Measurements from ENCODE around the gene LINC00237.

LINC00237 gene

GRCh38 chr20:21149344-21149743 is 43.2 kb upstream of the LINC00237 start:
- Histone ChIP-seq H3K4me2 (ENCODE audit: low read length) (no peak overlapping the region), H3K36me3 (replicated peaks; ENCODE audit: low read depth, low read length) (no peaks in the 10 kb centered on the region), H3K27me3 (ENCODE audit: low read depth, low read length) (no peaks in the 10 kb centered on the region), H3K9ac (ENCODE audit: low read length) (no peak overlapping the region), H3K4me1 (ENCODE audit: low read length) (no peaks in the 10 kb centered on the region), H3K9me3 (ENCODE audit: insufficient read depth, low read length) (no peaks in the 10 kb centered on the region), H4K20me1 (ENCODE audit: insufficient read depth, low read length) (no peaks in the 10 kb centered on the region), H3K4me3 (ENCODE audit: low read length) (no peak overlapping the region), H2AFZ (ENCODE audit: low read depth, low read length) (no peak overlapping the region), H3K27ac (ENCODE audit: low read length) (no peak overlapping the region), H3K79me2 (ENCODE audit: low read length) (no peaks in the 10 kb centered on the region)
- no peak for TF ChIP-seq EZH2phosphoT487 (IDR thresholded peaks at IDR 0.05; ENCODE audit: low read depth)
- TF ChIP-seq CTCF (IDR thresholded peaks at IDR 0.05; ENCODE audit: low read depth, low read length), result no peak

- Histone ChIP-seq H3K27me3 (ENCODE audit: low read depth, low read length) (no peaks in the 10 kb centered on the region), H3K9ac (ENCODE audit: low read length) (no peak overlapping the region), H2AFZ (ENCODE audit: low read depth, low read length) (no peak overlapping the region), H3K36me3 (replicated peaks; ENCODE audit: low read depth, low read length) (no peaks in the 10 kb centered on the region), H3K9me3 (ENCODE audit: insufficient read depth, low read length) (no peaks in the 10 kb centered on the region), H3K4me2 (ENCODE audit: low read length) (no peak overlapping the region), H3K4me3 (ENCODE audit: low read length) (no peak overlapping the region), H3K79me2 (ENCODE audit: low read length) (no peaks in the 10 kb centered on the region), H3K4me1 (ENCODE audit: low read length) (peaks cover 10% of the 10 kb centered on the region), H3K27ac (ENCODE audit: low read length) (no peak overlapping the region), H4K20me1 (ENCODE audit: insufficient read depth, low read length) (no peaks in the 10 kb centered on the region)
- TF ChIP-seq CTCF (IDR thresholded peaks at IDR 0.05; ENCODE audit: low read depth, low read length), result no peak
- TF ChIP-seq EZH2phosphoT487 (IDR thresholded peaks at IDR 0.05; ENCODE audit: low read depth), result no peak
Observed at GRCh38 chr20:21147593-21147992, 41.4 kb upstream of the LINC00237 start.

DNA sequence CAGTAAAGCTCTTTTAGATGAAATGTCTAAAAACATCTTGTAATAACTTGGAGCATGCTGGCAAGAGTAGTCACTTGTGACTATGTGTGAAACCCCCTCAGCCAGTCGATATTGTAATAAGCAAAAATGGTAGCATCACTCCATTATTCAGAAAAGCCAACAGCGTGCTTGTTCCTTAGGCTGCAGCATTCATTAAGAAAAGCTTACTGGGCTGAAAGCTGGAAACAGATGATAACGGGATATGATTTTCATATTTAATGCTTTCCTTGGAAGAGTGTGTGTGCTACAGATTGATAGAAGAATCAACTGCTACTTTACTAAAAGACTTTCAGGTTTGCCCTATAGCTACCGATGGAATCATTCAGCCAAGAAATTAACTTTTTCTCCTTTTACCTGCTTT is 40.1 kb upstream of the LINC00237 start:
- Histone ChIP-seq H3K4me3 (ENCODE audit: low read length) (no peak overlapping the region), H3K27me3 (ENCODE audit: low read depth, low read length) (no peaks in the 10 kb centered on the region), H3K9ac (ENCODE audit: low read length) (no peak overlapping the region), H3K27ac (ENCODE audit: low read length) (no peak overlapping the region), H3K9me3 (ENCODE audit: insufficient read depth, low read length) (no peaks in the 10 kb centered on the region), H3K4me2 (ENCODE audit: low read length) (no peak overlapping the region), H4K20me1 (ENCODE audit: insufficient read depth, low read length) (no peaks in the 10 kb centered on the region), H2AFZ (ENCODE audit: low read depth, low read length) (no peak overlapping the region), H3K79me2 (ENCODE audit: low read length) (no peaks in the 10 kb centered on the region), H3K4me1 (ENCODE audit: low read length) (peaks cover 10% of the 10 kb centered on the region), H3K36me3 (replicated peaks; ENCODE audit: low read depth, low read length) (no peaks in the 10 kb centered on the region)
- TF ChIP-seq CTCF (IDR thresholded peaks at IDR 0.05; ENCODE audit: low read depth, low read length) (no peak), EZH2phosphoT487 (IDR thresholded peaks at IDR 0.05; ENCODE audit: low read depth) (no peak)

GRCh38 chr20:21145424-21145823 is 39.3 kb upstream of the LINC00237 start:
- no peak for TF ChIP-seq CTCF (IDR thresholded peaks at IDR 0.05; ENCODE audit: low read depth, low read length)
- TF ChIP-seq EZH2phosphoT487 (IDR thresholded peaks at IDR 0.05; ENCODE audit: low read depth), result no peak
- peaks cover 10% of the 10 kb centered on the region for H3K4me1 ChIP-seq (ENCODE audit: low read length)
- no peak overlapping the region for H3K4me3 ChIP-seq (ENCODE audit: low read length)
- H3K27ac ChIP-seq (ENCODE audit: low read length), result no peak overlapping the region
- no peak overlapping the region for H3K4me2 ChIP-seq (ENCODE audit: low read length)
- no peak overlapping the region for H3K9ac ChIP-seq (ENCODE audit: low read length)
- H3K36me3 ChIP-seq (replicated peaks; ENCODE audit: low read depth, low read length), result no peaks in the 10 kb centered on the region
- H3K27me3 ChIP-seq (ENCODE audit: low read depth, low read length), result no peaks in the 10 kb centered on the region
- no peak overlapping the region for H2AFZ ChIP-seq (ENCODE audit: low read depth, low read length)
- no peaks in the 10 kb centered on the region for H3K79me2 ChIP-seq (ENCODE audit: low read length)
- no peaks in the 10 kb centered on the region for H4K20me1 ChIP-seq (ENCODE audit: insufficient read depth, low read length)
- no peaks in the 10 kb centered on the region for H3K9me3 ChIP-seq (ENCODE audit: insufficient read depth, low read length)

Data from OCI-LY3 (cell line).